IMR-90 (cell line): Measurements from ENCODE around the gene ARPP21. TPM values are rescaled to one million over a fixed set of nuclear protein-coding genes. Genes with fewer than 3 reads are reported as not detected.

Experiments used
- ATAC-seq: fragments of 200-7000 bp; cut with Tn5 transposase; 2 replicates; pipeline ENCODE4 v1.9.1; 2020; ENCODE audit warnings: low read depth, mild to moderate bottlenecking, moderate library complexity
- BruUV-seq: library from RNA; stranded (reverse); fragments of 400-500 nt; replicated peaks from 2 replicates; lab custom pipeline; 2021; lab: Mats Ljungman, UMichigan
- CTCF ChIA-PET: fragments of 300-600 bp; formaldehyde crosslinking; extraction: SDS; loops from one replicate; lab custom pipeline; 2021; ENCODE audit warnings: antibody characterized with exemption; lab: Yijun Ruan, JAX
- POLR2A ChIA-PET: fragments of 300-600 bp; sonication (Branson Sonifier 250); formaldehyde crosslinking; loops from one replicate; lab custom pipeline; 2022; ENCODE audit warnings: antibody characterized with exemption; ENCODE audit not compliant: unreplicated experiment; lab: Charles Lee
- DNase-seq: peaks from one replicate; pipeline ENCODE4 v3.0.0; 2013
- H2AFZ ChIP-seq: replicated peaks from 2 replicates; pipeline ENCODE3; 2013; ENCODE audit warnings: low read length, mild to moderate bottlenecking; ENCODE audit not compliant: poor library complexity
- H2AK5ac ChIP-seq: 2 replicates; pipeline ENCODE4 v1.6.1; 2013; ENCODE audit warnings: low read depth, low read length, inconsistent platforms
- H2AK9ac ChIP-seq: replicated peaks from 2 replicates; pipeline ENCODE3; 2013; ENCODE audit warnings: mild to moderate bottlenecking, low read depth, low read length, moderate library complexity; ENCODE audit not compliant: poor library complexity
- H2BK120ac ChIP-seq: 2 replicates; pipeline ENCODE4 v1.6.1; 2013; ENCODE audit warnings: low read depth, low read length, inconsistent platforms
- H2BK15ac ChIP-seq: 3 replicates; pipeline ENCODE4 v1.6.1; 2013; ENCODE audit warnings: low read depth, low read length, inconsistent platforms
- H2BK20ac ChIP-seq: 2 replicates; pipeline ENCODE4 v1.6.1; 2013; ENCODE audit warnings: low read depth, mild to moderate bottlenecking, inconsistent platforms, low read length, moderate library complexity
- H2BK5ac ChIP-seq: 2 replicates; pipeline ENCODE4 v1.6.1; 2013; ENCODE audit warnings: mild to moderate bottlenecking, low read depth, low read length, inconsistent platforms; ENCODE audit not compliant: poor library complexity, severe bottlenecking
- H3K14ac ChIP-seq: replicated peaks from 2 replicates; pipeline ENCODE4 v1.6.1; 2013; ENCODE audit warnings: low read depth, low read length, inconsistent platforms
- H3K18ac ChIP-seq: 2 replicates; pipeline ENCODE4 v1.6.1; 2013; ENCODE audit warnings: low read depth, low read length, control low read depth
- H3K23ac ChIP-seq: 2 replicates; pipeline ENCODE4 v1.6.1; 2013; ENCODE audit warnings: low read depth, low read length, inconsistent platforms
- H3K27ac ChIP-seq: 2 replicates; pipeline ENCODE4 v1.5.1; 2013; ENCODE audit warnings: mild to moderate bottlenecking, control low read depth, low read length; ENCODE audit not compliant: insufficient read depth
- H3K27me3 ChIP-seq: 2 replicates; pipeline ENCODE4 v1.6.1; 2013; ENCODE audit warnings: low read length; ENCODE audit not compliant: control insufficient read depth, insufficient read depth
- H3K36me3 ChIP-seq: 2 replicates; pipeline ENCODE4 v1.6.1; 2013; ENCODE audit warnings: low read length, mixed read lengths; ENCODE audit not compliant: control insufficient read depth, insufficient read depth
- H3K4ac ChIP-seq: 2 replicates; pipeline ENCODE4 v1.6.1; 2013; ENCODE audit warnings: low read depth, low read length, inconsistent platforms
- H3K4me1 ChIP-seq: 2 replicates; pipeline ENCODE4 v1.6.1; 2013; ENCODE audit warnings: low read length, mixed read lengths; ENCODE audit not compliant: control insufficient read depth, insufficient read depth
- H3K4me2 ChIP-seq: 2 replicates; pipeline ENCODE4 v1.6.1; 2013; ENCODE audit warnings: low read depth, mild to moderate bottlenecking, control low read depth, low read length, moderate library complexity
- H3K4me3 ChIP-seq: 2 replicates; pipeline ENCODE4 v1.5.1; 2013; ENCODE audit warnings: low read depth, mild to moderate bottlenecking, control low read depth, low read length, moderate library complexity; ENCODE audit not compliant: insufficient read depth
- H3K56ac ChIP-seq: 2 replicates; pipeline ENCODE4 v1.6.1; 2013; ENCODE audit warnings: low read length, inconsistent platforms; ENCODE audit not compliant: insufficient read depth; ENCODE audit errors: extremely low read depth
- H3K79me1 ChIP-seq, 2 experiments: 2 replicates each; pipeline ENCODE4 v1.6.1; 2013; ENCODE audit warnings: low read length in 2 of 2, inconsistent platforms in 1 of 2, low read depth in 1 of 2
- H3K9ac ChIP-seq: 2 replicates; pipeline ENCODE4 v1.6.1; 2013; ENCODE audit warnings: low read depth, low read length, control low read depth
- H3K9me1 ChIP-seq: 2 replicates; pipeline ENCODE4 v1.6.1; 2013; ENCODE audit warnings: low read length, inconsistent platforms; ENCODE audit not compliant: insufficient read depth
- H3K9me3 ChIP-seq: 2 replicates; pipeline ENCODE4 v1.6.1; 2013; ENCODE audit warnings: low read length; ENCODE audit not compliant: control insufficient read depth, insufficient read depth
- H4K20me1 ChIP-seq: 2 replicates; pipeline ENCODE4 v1.6.1; 2013; ENCODE audit warnings: low read length, inconsistent platforms; ENCODE audit not compliant: insufficient read depth
- H4K5ac ChIP-seq: 2 replicates; pipeline ENCODE4 v1.6.1; 2013; ENCODE audit warnings: mild to moderate bottlenecking, low read depth, low read length, control low read depth
- H4K8ac ChIP-seq, 2 experiments: 2 replicates each; pipeline ENCODE4 v1.6.1; 2013; ENCODE audit warnings: low read depth in 2 of 2, low read length in 2 of 2, control low read depth in 1 of 2, inconsistent platforms in 1 of 2
- H4K91ac ChIP-seq: 2 replicates; pipeline ENCODE4 v1.6.1; 2013; ENCODE audit warnings: low read depth, low read length, inconsistent platforms; ENCODE audit not compliant: insufficient read depth
- BHLHE40 ChIP-seq: fragments of 150-350 bp; IDR thresholded peaks from 2 replicates; pipeline ENCODE4 v1.6.1; 2016; ENCODE audit warnings: mild to moderate bottlenecking, low read depth, low read length
- CEBPB ChIP-seq: IDR thresholded peaks from 2 replicates; pipeline ENCODE4 v1.6.1; 2012; ENCODE audit warnings: low read depth, low read length, improper control_type of control experiment
- CHD1 ChIP-seq: IDR thresholded peaks from 2 replicates; pipeline ENCODE4 v1.6.1; 2012; ENCODE audit warnings: low read depth, low read length, improper control_type of control experiment
- CTCF ChIP-seq: conservative IDR thresholded peaks from 2 replicates; pipeline ENCODE4 v1.5.1; 2012; ENCODE audit warnings: mild to moderate bottlenecking, low read depth, low read length, improper control_type of control experiment
- MAZ ChIP-seq: IDR thresholded peaks from 2 replicates; pipeline ENCODE4 v1.6.1; 2012; ENCODE audit warnings: low read depth, mild to moderate bottlenecking, low read length, improper control_type of control experiment, moderate library complexity, borderline replicate concordance
- NFE2L2 ChIP-seq: fragments of 150-350 bp; IDR thresholded peaks from 2 replicates; pipeline ENCODE4 v1.6.1; 2016; ENCODE audit warnings: low read depth, mild to moderate bottlenecking, low read length
- RAD21 ChIP-seq: IDR thresholded peaks from 2 replicates; pipeline ENCODE4 v1.6.1; 2012; ENCODE audit warnings: low read length, improper control_type of control experiment
- RCOR1 ChIP-seq: IDR thresholded peaks from 2 replicates; pipeline ENCODE4 v1.6.1; 2012; ENCODE audit warnings: mild to moderate bottlenecking, low read length, improper control_type of control experiment; ENCODE audit not compliant: insufficient replicate concordance
- RFX5 ChIP-seq: IDR thresholded peaks from 2 replicates; pipeline ENCODE4 v1.8.0; 2012; ENCODE audit warnings: low read depth, mild to moderate bottlenecking, low read length, moderate library complexity
- SMC3 ChIP-seq: fragments of 150-350 bp; IDR thresholded peaks from 2 replicates; pipeline ENCODE4 v1.6.1; 2016; ENCODE audit warnings: low read depth, mild to moderate bottlenecking, antibody characterized with exemption, low read length, moderate library complexity
- WGBS, 2 experiments: methylation state at CpG; one replicate each; pipeline versions ENCODE4 v1.1.5 to v1.1.7; 2013; ENCODE audit warnings: missing lambda C conversion rate in 2 of 2; ENCODE audit not compliant: insufficient read length in 1 of 2; ENCODE audit errors: extremely low coverage in 2 of 2; 5-methylcytosine and 5-hydroxymethylcytosine counted together
- dilution Hi-C: fragments of 300-500 bp; cut with HindIII; formaldehyde crosslinking; loops from one replicate; pipeline ENCODE4 v1.14.3; 2018; ENCODE audit warnings: low sequenced_read_pairs; ENCODE audit not compliant: unreplicated experiment
- in situ Hi-C: fragments of 300-500 bp; cut with MboI; formaldehyde crosslinking; loops from 3 replicates; pipeline ENCODE4 v1.14.3; 2019; ENCODE audit warnings: low sequenced_read_pairs, inconsistent platforms, mixed read lengths
- intact Hi-C: fragments of 100-400 bp; cut with micrococcal nuclease; formaldehyde crosslinking; loops from 2 replicates; pipeline ENCODE4 v1.10.0; 2022
- polyA plus RNA-seq, 3 experiments: library from polyadenylated mRNA; depleted of rRNA; stranded (reverse); fragments of >200 nt; gene quantifications; 2 replicates each; pipeline ENCODE4 v1.2.3, GENCODE V29; 2012; ENCODE audit warnings: low replicate concordance in 1 of 3
- total RNA-seq: library from RNA; depleted of rRNA; stranded (reverse); fragments of >200 nt; gene quantifications from 2 replicates; pipeline ENCODE4 v1.2.3, GENCODE V29; 2012

ARPP21 gene
- total and polyA plus RNA-seq, 2 of the 4 experiments (the other 2 are of a cell fraction): not detected

DNA sequence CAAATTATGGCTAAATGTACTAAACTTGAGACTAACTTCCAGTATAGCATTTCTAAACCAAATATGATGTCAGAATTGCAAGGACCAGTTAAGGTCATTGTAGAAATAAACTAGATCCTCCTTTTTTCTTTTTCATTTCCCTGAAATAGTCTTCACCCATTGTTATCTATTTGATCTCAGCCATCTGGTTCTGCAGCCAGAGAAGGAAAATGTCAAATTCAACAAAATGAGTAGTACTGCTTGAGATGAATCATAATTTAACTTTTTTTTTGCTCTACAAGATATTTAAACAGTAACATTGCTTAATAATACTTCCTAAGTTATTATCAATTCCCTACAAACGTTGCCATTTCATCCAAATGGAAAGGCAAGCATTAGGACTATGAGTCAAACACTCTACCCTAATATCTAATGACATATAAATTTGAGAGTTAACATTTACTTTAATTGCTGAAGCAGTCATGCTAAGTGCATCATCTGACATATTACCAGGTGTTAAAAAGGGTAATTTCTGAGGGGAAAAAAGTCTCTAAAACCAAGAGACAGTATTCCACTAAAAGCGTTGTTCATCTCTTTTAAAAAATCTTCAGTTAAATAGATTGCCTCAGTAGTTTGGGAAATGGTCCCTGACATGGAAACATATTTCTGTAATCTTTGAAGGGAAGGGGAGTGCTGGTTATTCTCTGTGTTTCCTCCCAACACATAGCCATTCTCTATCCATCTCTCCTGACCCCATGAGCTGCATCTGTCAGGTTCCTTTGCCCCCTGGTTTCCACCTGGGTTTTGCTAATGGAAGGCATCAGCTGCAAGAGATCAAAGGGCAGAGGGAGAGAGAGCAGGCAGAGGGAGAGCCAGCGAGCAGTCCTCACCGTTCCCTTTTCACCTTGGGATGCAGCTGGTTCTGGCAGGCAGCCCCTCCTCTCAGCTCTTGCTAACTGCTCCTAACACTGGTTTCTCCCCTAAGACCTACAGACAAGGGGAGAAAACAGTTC lies 138.5 kb downstream of the ARPP21 start:
- WGBS, 2 experiments: no CpG with 5 or more reads among the region's 4 CpGs
- CTCF ChIA-PET: no interaction called here
- in situ Hi-C loops: no loop called here

More for the DNA sequence above, 138.5 kb downstream of the ARPP21 start:
- no peak overlapping the region for H3K27ac ChIP-seq
- H3K9me3 ChIP-seq: peaks cover 4% of the 10 kb centered on the region
- H3K14ac ChIP-seq: no peak overlapping the region
- intact Hi-C loops: no loop called here
- H3K79me1 ChIP-seq: no peaks in the 10 kb centered on the region
- no peak overlapping the region for H2BK120ac ChIP-seq
- no peaks in the 10 kb centered on the region for H3K9me1 ChIP-seq
- H2AK9ac ChIP-seq: no peak overlapping the region
- H2BK20ac ChIP-seq: no peak overlapping the region
- H2AFZ ChIP-seq: no peak overlapping the region
- TF ChIP-seq MAZ (no peak), BHLHE40 (no peak), CHD1 (no peak), RAD21 (no peak), RCOR1 (no peak), NFE2L2 (no peak), RFX5 (no peak), CTCF (no peak), CEBPB (no peak), SMC3 (no peak)
- no peak for DNase-seq
- POLR2A ChIA-PET: no interaction called here
- no peak overlapping the region for H4K91ac ChIP-seq
- no TSS peak for BruUV-seq
- ATAC-seq: no peak
- no peak overlapping the region for H3K9ac ChIP-seq
- H2BK5ac ChIP-seq: no peak overlapping the region
- no peaks in the 10 kb centered on the region for H3K4me1 ChIP-seq
- H3K4me3 ChIP-seq: no peak overlapping the region
- no peak overlapping the region for H3K4ac ChIP-seq
- H3K4me2 ChIP-seq: no peak overlapping the region
- no peak overlapping the region for H3K18ac ChIP-seq
- H4K5ac ChIP-seq: no peak overlapping the region
- dilution Hi-C loops: no loop called here
- no peak overlapping the region for H4K8ac ChIP-seq
- no peaks in the 10 kb centered on the region for H4K20me1 ChIP-seq
- H2AK5ac ChIP-seq: no peak overlapping the region
- no peak overlapping the region for H3K23ac ChIP-seq
- H3K36me3 ChIP-seq: no peaks in the 10 kb centered on the region
- no peak overlapping the region for H2BK15ac ChIP-seq
- H3K56ac ChIP-seq: no peak overlapping the region
- no peaks in the 10 kb centered on the region for H3K27me3 ChIP-seq
